Mucosa of rectum (tissue), 2 donors: ENCODE data around the gene GMEB2.
A peak's percentile ranks its signal among the peaks of the same experiment; 100 is the strongest.
"Not testable (repeated sequence)": the region's sequence is repeated elsewhere in the genome, so short reads cannot be mapped to it uniquely, and the experiment has no call there.

Source experiments
- H3K27ac ChIP-seq, 2 donors: one replicate each; pipeline ENCODE4 v1.7.0; 2013; ENCODE audit warnings: inconsistent platforms in 2 of 2, low read depth in 2 of 2, low read length in 2 of 2
- H3K27me3 ChIP-seq, 2 donors: one replicate each; pipeline ENCODE4 v1.7.0; 2013; ENCODE audit warnings: low read length in 2 of 2; ENCODE audit not compliant: control insufficient read depth in 2 of 2, insufficient read depth in 2 of 2
- H3K36me3 ChIP-seq, 2 donors: one replicate each; pipeline ENCODE4 v1.7.0; 2013; ENCODE audit warnings: low read length in 2 of 2; ENCODE audit not compliant: control insufficient read depth in 2 of 2, insufficient read depth in 2 of 2
- H3K4me1 ChIP-seq, 2 donors: one replicate each; pipeline ENCODE4 v1.7.0; 2013; ENCODE audit warnings: low read length in 2 of 2, mild to moderate bottlenecking in 1 of 2; ENCODE audit not compliant: control insufficient read depth in 2 of 2, insufficient read depth in 2 of 2
- H3K4me3 ChIP-seq, 2 donors: one replicate each; pipeline ENCODE4 v1.7.0; 2013; ENCODE audit warnings: low read length in 2 of 2
- H3K9ac ChIP-seq, 2 donors: one replicate each; pipeline ENCODE4 v1.7.0; 2013; ENCODE audit warnings: low read length in 2 of 2, low read depth in 1 of 2, mild to moderate bottlenecking in 1 of 2
- H3K9me3 ChIP-seq, 2 donors: one replicate each; pipeline ENCODE4 v1.7.0; 2013; ENCODE audit warnings: low read length in 2 of 2; ENCODE audit not compliant: control insufficient read depth in 2 of 2
- donor health status: healthy.
- donor health status: Normal muscosa, but diverticular disease.

Gene GMEB2

GRCh38 chr20:63664143-63664851 lies 37.4 kb upstream of the GMEB2 start:
- no peaks in the 10 kb centered on the region for H3K9me3 ChIP-seq
- peaks cover 2% of the 10 kb centered on the region in 2 donors for H3K4me1 ChIP-seq
- no peak overlapping the region for H3K27ac ChIP-seq
- no peak overlapping the region for H3K4me3 ChIP-seq
- H3K9ac ChIP-seq, result no peak overlapping the region
- H3K36me3 ChIP-seq, result peaks cover 16 to 54% of the 10 kb centered on the region in 2 donors
- no peaks in the 10 kb centered on the region for H3K27me3 ChIP-seq

GRCh38 chr20:63663332-63664066 lies 36.6 kb upstream of the GMEB2 start:
- H3K36me3 ChIP-seq, result peaks cover 11 to 50% of the 10 kb centered on the region in 2 donors
- peaks cover 10% of the 10 kb centered on the region in 2 donors for H3K4me1 ChIP-seq
- H3K9ac ChIP-seq, result no peak overlapping the region
- no peaks in the 10 kb centered on the region for H3K9me3 ChIP-seq
- H3K27ac ChIP-seq, result no peak overlapping the region
- no peak overlapping the region for H3K4me3 ChIP-seq
- no peaks in the 10 kb centered on the region for H3K27me3 ChIP-seq

GRCh38 chr20:63662813-63663189 lies 35.9 kb upstream of the GMEB2 start:
- H3K9ac ChIP-seq, result no peak overlapping the region
- peaks cover 13% of the 10 kb centered on the region in 2 donors for H3K4me1 ChIP-seq
- H3K27ac ChIP-seq, result no peak overlapping the region
- no peaks in the 10 kb centered on the region for H3K9me3 ChIP-seq
- no peaks in the 10 kb centered on the region for H3K27me3 ChIP-seq
- peaks cover 7 to 46% of the 10 kb centered on the region in 2 donors for H3K36me3 ChIP-seq
- no peak overlapping the region for H3K4me3 ChIP-seq

- H3K4me1 ChIP-seq, result peaks cover 14 to 17% of the 10 kb centered on the region in 2 donors
- H3K9ac ChIP-seq, result no peak overlapping the region
- H3K9me3 ChIP-seq, result no peaks in the 10 kb centered on the region
- H3K36me3 ChIP-seq, result peaks cover 6 to 41% of the 10 kb centered on the region in 2 donors
- H3K27me3 ChIP-seq, result no peaks in the 10 kb centered on the region
- no peak overlapping the region for H3K27ac ChIP-seq
- no peak overlapping the region for H3K4me3 ChIP-seq
These were observed 35.3 kb upstream of the GMEB2 start for GRCh38 chr20:63661959-63662812.

- Histone ChIP-seq H3K9me3 (no peaks in the 10 kb centered on the region), H3K36me3 (peaks cover 5 to 35% of the 10 kb centered on the region in 2 donors), H3K9ac (no peak overlapping the region), H3K27ac (no peak overlapping the region), H3K4me3 (no peak overlapping the region), H3K27me3 (no peaks in the 10 kb centered on the region), H3K4me1 (peaks cover 14 to 17% of the 10 kb centered on the region in 2 donors)
These were observed 34.2 kb upstream of the GMEB2 start for GRCh38 chr20:63661108-63661507.

- H3K27me3 ChIP-seq, result no peaks in the 10 kb centered on the region
- H3K36me3 ChIP-seq, result peaks cover 5 to 32% of the 10 kb centered on the region in 2 donors
These were observed 33.7 kb upstream of the GMEB2 start for GRCh38 chr20:63660622-63661021.

GRCh38 chr20:63660174-63660573 lies 33.3 kb upstream of the GMEB2 start:
- H3K9ac ChIP-seq, H3K27ac ChIP-seq, H3K27me3 ChIP-seq, H3K9me3 ChIP-seq, H3K4me3 ChIP-seq: not testable (repeated sequence)
- H3K4me1 ChIP-seq, result peaks cover 14 to 17% of the 10 kb centered on the region in 2 donors
- peaks cover 5 to 31% of the 10 kb centered on the region in 2 donors for H3K36me3 ChIP-seq

More at GRCh38 chr20:63660622-63661021, 33.7 kb upstream of the GMEB2 start:
- Histone ChIP-seq H3K4me1 (peaks cover 14 to 17% of the 10 kb centered on the region in 2 donors), H3K9ac (no peak overlapping the region), H3K27ac (no peak overlapping the region), H3K9me3 (no peaks in the 10 kb centered on the region), H3K4me3 (no peak overlapping the region)

- Histone ChIP-seq H3K27me3 (peaks cover 0 to 3% of the 10 kb centered on the region in 2 donors), H3K9me3 (no peaks in the 10 kb centered on the region), H3K36me3 (peaks cover 5 to 26% of the 10 kb centered on the region in 2 donors), H3K4me1 (peaks cover 14 to 17% of the 10 kb centered on the region in 2 donors), H3K9ac (peak overlapping the region; percentile 67 to 80), H3K27ac (peak overlapping the region in 1 of 2 donors; percentile 84), H3K4me3 (peak overlapping the region; percentile 93 to 94)
These were observed 32.5 kb upstream of the GMEB2 start for GRCh38 chr20:63659370-63659769.

GRCh38 chr20:63658749-63659187 lies 31.9 kb upstream of the GMEB2 start:
- Histone ChIP-seq H3K27me3 (peaks cover 3 to 7% of the 10 kb centered on the region in 2 donors), H3K4me3 (peak overlapping the region; percentile 93 to 94), H3K36me3 (peaks cover 5 to 26% of the 10 kb centered on the region in 2 donors), H3K9me3 (no peaks in the 10 kb centered on the region), H3K4me1 (peaks cover 18% of the 10 kb centered on the region in 2 donors), H3K27ac (peak overlapping the region; percentile 79 to 84), H3K9ac (peak overlapping the region; percentile 67 to 80)
